ENCODE measurements around the gene RNF220.

RNF220 gene

DNA sequence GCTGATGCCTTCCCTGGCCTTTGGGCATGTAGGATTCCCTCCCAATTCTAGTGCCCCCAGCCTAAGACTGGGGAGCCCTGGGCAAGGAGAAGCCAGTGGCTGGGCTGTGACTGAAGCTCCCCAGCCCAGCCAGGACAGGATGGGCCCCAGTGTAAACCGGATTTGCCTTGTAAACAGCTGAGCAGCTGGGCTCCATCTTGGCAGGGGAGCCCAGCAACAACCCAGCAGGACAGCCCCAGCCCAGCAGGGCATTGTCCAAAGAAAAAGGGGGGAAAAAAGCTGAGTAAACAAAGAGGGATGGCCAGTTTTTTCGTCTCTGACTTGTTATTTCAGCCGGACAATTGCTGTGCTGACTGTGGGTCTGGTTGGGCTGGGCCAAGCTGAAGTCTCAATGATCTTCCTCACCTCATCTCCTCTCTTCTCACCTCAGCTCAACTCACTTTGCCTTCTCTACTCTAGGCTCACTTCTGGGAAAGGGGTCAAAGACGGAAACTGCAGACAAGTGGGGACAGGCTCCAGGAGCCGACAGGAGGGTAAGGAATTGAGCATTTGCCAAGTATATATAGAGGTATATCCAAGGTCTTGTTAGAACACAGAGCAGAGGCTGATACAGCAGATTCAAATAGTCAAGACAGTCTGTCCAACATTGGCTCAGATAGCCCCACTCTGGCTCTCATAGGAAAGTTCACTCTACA is 171.5 kb downstream of the RNF220 start:
- in situ Hi-C loops (cut with MboI; ENCODE audit: low sequenced_read_pairs) = no loop called here

DNA sequence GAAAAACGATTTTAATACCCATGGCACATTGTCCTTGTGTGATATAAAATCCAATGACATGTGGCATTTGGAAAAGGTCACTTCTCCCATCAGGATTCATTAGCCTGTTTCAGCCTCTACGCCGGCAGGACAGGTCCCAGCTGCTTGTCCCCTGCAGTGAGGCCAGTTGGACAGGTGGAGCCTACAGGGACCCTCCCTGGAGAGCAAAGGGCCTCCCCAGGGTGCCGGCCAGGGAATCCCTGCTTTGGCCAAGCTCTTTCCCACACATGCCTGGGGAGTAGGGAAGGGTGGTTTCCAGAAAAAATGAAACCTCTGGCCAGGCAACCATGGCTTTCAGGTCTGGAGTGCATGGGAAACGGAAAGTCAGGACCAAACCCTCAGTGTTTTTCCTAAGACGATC is 176.2 kb downstream of the RNF220 start:
- in situ Hi-C loops (cut with MboI; ENCODE audit: low sequenced_read_pairs) = no loop called here

DNA sequence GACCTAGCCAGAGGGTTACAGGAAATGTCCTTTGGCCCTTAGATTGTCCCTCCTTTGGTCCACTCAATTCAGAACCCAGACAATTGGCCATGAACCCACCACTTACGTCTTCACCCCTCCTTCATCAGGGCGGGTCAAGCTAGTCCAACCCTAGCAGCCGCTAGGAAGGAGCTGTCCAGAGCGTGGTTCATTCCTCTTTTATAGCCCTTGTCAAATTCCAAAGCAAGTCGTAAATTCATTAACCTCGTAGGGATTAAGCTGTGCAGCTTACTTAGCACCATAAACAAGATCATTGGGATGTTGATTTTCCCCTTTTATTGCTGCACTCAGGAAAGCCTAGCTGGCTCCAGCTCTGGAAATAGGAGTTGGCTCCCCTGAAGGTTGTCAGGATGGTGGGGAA is 179.1 kb downstream of the RNF220 start:
- in situ Hi-C loops (cut with MboI; ENCODE audit: low sequenced_read_pairs) = no loop called here

DNA sequence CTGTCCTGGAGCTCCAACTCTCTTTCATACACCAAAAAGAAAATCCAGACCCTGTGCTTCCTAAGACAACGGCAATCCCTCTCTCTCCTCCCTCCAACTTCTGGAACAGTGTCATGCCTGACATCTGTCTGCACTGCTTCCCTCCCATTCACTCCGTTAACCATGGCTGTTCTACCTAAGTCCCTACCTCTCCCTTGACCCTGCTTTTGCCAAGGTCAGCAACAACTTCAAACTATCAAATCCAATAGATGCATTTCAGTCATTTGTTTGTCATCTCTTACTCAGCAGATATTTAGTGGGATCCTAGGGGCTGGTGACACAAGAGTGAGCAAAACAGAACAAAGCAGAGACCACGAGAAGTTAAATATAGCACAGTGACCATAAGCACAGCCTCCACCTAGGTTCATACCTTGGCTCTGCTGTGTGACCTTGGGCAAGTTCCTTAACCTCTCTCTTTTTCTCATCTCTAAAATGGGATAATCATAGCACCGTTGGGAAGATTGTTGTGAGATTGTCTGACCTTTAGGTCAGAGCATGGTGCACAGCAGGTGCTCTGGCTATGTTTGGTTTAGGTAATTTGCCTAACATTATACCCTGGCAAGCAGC is 180.4 kb downstream of the RNF220 start:
- in situ Hi-C loops (cut with MboI; ENCODE audit: low sequenced_read_pairs) = no loop called here

DNA sequence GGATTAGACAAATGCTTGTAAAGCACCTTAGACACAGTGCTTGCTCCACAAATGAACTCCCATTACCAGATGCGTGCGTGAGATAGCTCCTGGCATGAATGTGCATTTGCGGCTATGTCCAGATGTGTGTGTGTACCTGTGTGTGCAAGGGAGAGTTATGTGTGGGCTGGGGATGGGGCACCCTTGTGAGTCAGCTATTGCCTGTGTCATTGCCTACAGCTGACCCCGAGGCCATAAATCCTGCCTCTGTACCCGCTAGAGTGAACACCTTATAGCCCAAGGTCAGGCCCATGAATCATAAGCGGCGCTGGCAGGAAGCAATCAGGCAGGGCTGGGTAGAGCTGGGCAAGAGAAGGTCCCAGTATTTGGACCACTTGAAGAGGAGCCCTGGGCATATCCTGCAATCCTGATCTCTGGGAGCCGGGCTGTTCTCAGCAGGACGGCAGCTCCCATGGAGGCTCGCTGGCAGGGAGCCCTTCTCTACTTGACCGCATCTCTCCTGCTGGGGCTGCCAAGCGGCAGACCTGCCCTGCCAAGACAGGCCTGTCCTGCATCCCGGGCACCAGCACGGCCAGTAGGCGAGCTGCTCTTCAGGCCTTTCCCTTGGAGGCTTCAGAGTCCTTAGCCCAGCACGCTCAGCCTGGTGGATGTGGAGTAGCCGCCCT is 182.9 kb downstream of the RNF220 start:
- in situ Hi-C loops (cut with MboI; ENCODE audit: low sequenced_read_pairs) = no loop called here

DNA sequence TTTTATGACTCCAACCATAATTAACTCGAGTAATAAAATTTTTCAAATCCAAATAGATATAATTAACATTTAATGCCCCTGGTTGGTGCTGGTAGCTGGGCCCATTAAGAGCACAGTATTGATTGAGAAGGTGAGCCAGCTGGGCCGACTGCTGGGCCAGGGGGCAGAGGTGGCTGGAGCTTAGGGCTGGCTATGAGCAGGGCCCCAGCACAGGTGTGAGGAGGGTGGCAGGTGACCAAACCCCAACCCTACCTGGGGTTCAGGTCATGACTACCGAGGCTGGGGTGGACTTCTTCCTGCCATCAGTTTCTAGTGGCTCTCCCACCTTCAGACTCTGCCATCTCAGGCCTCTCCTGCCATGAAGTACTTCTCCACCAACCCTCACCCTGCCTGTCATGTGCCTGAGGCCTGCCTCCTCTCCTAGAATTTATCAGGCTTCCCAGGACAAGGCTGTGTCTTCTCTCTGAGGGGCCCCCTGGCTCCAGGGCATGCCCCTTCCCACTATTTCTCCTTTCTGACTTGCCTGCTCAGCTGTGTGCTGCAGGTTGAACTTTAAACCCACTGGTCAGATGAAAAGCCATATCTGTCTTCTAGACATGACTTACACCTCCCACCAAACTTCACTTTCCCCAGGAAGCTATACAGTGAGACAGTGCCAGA is 183.6 kb downstream of the RNF220 start:
- in situ Hi-C loops (cut with MboI; ENCODE audit: low sequenced_read_pairs) = no loop called here

DNA sequence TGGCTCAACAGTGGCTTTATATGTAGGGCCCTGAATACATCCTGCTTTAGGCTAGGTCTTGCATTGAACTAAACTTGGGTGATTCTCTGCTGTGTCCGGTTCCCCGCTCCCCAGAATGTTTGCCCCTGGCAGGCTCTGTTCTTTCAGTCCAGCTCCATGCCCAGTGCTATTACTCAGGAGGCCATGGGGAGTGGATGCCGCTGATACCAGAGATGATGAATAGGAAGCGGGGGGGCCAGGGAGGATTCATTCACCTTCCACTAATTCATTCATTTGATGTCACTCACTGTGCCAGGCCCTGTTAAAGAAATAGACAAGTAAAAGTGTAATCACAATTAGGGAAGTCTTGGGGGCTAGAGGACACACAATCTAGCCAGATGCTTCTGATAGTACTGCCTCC is 185.4 kb downstream of the RNF220 start:
- in situ Hi-C loops (cut with MboI; ENCODE audit: low sequenced_read_pairs) = no loop called here

DNA sequence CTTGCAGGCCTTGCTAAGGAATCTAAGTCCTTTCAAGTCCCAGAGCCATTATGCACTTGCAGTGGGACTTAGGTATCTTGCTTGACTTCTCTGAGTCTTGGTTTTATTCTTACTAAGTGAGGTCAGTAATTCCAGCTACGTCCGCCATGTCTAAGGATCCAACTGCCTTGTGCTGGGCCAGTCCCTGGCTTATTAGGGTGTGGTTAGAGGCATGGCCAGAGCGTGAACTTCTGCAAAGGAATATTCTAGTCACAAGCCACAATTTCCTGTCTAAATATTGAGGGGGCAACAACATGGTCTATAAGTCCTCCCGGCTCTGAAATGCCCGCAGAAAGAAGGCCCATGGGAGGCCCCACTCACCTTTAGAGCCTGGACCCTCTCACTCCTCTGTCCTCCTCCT is 186.3 kb downstream of the RNF220 start:
- in situ Hi-C loops (cut with MboI; ENCODE audit: low sequenced_read_pairs) = no loop called here

DNA sequence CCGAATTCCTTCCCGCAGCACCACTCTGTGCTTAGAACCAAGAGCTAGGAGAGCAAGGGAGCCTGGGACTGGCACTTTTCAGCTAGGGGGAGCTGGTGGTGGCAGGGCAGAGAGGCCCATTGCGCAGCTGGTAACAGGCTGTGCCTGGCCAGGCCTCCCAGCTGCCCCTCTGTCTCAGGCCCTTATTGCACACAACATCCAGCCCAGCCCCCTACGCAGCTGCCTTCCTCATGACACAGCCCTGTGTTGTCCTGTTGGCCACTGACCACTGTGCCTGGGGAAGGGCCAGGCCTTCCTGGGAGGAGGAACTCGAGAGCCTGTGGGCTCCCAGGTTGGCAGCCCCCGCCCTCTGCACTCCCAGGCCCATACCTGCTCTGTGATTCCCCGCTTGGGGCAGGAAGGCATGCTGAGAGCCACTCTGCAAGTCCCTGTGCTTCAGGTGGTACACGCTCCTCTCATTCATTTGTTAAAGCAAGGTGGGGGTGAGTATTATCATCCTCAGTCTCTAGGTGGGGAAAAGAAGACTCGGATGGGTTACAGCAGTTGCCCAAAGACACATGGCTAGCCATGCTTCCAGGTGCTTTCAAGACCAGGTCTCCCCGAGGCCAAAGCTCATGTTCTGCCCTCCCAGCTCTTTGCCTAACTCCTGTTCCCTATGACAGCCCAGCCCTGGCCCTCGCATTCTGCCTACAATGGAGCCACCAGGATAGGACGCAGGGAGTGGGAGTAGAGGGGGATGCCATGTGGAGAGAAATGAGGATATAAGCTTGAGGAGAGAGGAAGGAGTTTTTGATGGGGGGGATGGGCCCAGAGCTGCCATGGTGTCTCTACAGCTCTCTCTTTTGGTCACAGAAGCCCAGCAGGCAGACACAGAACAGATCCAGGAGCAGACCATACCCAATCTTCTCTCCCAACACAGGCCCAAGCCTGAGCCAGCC is 187.4 kb downstream of the RNF220 start:
- in situ Hi-C loops (cut with MboI; ENCODE audit: low sequenced_read_pairs) = no loop called here

DNA sequence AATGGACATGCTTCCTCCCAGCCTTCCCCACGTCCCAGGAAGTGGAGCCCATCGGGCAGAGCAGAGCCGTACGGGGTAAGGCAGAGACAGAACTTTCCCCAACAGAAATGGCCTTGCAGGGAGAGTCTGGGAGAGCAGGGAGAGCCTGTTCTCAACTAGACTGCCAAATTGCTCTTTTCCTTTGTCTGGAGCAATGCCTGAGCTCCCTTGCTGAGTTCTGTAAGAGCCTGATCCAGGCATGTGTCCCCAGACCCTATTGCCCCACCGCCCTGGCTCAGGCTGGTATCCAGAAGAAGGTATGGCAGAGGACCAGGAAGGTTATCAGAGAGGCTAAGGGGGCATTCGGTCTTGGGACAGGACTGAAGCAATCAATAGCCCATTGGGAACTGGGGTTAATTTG is 189.3 kb downstream of the RNF220 start:
- in situ Hi-C loops (cut with MboI; ENCODE audit: low sequenced_read_pairs) = no loop called here

DNA sequence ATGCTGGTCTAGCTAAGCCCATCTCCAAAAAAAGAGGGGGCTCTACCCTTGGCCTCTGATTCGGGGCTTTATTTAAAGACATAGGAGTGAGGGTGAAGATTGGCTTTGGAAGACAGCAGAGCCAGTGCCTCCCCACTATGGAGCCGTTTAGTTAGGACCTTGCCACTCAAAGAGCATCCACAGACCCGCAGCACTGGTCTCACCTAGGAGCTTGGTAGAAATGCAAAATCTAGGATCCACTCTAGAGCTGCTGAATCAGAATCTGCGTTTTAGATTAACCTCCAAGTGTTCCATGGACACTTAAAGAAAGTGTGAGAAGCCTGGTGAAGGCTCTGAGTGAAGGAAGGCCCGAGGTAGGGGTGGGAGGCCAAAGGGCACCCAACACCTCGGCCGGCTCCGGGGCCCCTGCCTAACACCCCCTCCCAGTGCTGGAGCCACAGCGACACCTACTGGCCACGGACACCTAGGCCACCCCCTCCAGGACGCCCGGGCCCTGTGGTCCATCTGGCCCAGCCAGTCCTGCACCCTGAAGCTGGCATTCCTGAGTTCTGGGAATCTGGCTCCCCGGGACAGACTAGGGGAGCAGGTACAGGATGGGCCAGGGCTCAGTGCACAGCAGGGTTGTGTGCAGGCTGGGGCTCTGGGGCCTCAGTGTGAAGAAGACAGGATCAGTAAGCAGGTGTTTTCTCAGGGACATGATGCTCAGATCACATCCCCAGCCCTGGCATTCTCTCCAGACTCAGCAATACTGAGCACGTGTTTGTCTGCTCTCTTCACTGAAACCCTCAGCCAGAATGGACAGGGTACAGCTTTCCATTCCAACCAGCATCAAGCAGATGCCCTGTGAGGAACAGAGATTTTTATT is 190.0 kb downstream of the RNF220 start:
- in situ Hi-C loops (cut with MboI; ENCODE audit: low sequenced_read_pairs) = no loop called here

DNA sequence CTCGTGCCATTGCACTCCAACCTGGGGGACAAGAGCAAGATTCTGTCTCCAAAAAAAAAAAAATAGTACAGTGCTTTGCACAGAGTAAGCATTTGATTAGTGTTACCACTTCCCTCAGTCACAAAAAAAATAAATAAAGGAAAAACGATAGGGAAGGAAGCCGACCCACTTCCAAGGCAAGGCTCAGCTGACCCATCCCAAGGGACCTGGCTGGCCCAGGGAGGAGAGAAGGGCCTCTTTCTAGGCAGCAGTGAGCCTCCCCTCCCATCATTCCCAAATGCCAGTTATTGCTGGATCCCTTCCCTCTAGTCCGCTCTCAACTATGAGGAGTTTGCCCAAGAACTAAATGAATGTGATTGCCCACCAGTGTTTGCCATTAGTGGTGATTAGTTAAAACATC is 191.5 kb downstream of the RNF220 start:
- in situ Hi-C loops (cut with MboI; ENCODE audit: low sequenced_read_pairs) = no loop called here

DNA sequence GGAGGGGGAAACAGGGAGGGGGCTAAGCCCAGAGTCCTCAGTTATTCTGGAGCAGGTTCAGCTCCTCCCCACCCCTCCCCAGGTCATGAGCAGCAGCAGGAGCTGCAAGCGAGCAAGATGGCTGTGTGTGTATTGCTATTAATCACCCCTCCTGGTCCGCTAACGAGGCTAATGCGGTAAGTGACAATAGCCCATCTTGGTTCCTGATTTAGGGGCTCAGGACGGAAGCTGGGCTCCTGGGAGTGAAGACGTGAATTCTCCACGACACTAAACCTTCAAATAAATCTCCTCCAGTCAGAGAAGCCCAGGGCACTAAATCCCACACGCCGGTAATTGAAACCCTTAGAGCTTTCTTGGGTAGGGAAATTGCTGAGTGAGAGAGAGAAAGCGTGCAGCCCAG is 193.1 kb downstream of the RNF220 start:
- in situ Hi-C loops (cut with MboI; ENCODE audit: low sequenced_read_pairs) = no loop called here

DNA sequence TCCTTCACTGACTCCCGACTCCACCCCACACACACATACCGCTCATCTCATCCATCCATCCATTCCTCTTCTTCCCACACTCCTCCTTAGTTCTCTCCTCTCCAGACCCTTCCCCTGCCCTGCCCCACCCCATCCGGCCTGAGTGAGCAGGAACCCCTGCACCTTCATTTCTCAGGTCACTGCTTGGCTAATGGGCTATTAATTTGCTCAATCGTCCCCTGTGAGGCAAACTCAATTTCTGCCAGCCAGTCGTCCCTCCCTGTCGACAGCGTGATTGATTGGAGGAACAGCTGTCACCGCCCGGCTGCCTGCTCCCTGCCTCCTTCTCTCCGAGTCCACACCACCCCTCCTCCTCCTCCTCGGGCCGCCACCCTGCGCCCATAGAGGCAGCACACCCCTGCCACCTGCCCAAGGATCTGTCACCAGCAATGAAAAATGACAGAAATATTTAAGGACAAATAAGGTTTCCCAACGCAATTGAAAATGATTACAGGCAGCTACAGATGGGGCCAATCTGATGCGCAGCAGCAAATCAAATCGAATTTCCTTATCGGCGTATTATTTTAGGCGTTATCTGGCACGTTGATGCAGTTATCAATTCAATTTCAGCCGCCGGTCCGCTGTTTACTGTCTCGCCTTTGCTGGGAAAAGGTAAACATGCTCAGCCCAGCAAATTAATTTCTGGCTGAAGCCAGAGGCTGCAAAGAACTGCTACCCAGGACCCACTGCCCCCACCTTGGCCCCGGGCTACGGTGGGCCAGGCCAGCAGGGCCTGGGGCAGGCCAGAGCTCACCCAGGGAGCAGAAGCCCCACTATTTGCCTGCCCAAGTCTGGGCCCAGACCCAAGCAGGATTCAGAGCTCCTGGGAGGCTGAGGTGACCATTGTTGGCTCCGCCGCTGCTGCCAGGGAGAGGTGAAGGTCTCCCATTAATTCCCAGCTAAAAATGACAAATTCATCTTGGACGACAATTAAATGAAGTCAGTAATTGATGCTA is 197.9 kb downstream of the RNF220 start:
- in situ Hi-C loops (cut with MboI; ENCODE audit: low sequenced_read_pairs) = no loop called here

DNA sequence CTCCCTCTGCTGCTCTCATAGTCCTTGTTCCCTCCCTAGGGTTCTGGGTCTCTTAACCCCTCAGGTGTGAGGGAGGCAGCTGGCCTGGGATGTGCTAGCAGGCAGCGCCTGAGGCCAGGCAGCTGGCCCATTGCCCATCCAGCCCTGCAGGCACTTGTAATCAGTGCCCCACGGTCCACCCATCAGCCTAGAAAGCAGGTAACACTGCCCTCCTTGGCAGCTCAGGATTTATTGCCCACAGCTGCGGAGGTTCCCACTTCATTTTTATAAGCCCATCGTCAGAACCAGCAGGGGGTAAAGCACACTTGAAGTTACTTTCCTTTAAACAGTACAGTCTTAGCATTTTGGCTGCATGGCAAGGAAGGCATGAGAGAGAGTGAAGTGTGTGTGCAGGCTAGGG is 198.7 kb downstream of the RNF220 start:
- in situ Hi-C loops (cut with MboI; ENCODE audit: low sequenced_read_pairs) = no loop called here

DNA sequence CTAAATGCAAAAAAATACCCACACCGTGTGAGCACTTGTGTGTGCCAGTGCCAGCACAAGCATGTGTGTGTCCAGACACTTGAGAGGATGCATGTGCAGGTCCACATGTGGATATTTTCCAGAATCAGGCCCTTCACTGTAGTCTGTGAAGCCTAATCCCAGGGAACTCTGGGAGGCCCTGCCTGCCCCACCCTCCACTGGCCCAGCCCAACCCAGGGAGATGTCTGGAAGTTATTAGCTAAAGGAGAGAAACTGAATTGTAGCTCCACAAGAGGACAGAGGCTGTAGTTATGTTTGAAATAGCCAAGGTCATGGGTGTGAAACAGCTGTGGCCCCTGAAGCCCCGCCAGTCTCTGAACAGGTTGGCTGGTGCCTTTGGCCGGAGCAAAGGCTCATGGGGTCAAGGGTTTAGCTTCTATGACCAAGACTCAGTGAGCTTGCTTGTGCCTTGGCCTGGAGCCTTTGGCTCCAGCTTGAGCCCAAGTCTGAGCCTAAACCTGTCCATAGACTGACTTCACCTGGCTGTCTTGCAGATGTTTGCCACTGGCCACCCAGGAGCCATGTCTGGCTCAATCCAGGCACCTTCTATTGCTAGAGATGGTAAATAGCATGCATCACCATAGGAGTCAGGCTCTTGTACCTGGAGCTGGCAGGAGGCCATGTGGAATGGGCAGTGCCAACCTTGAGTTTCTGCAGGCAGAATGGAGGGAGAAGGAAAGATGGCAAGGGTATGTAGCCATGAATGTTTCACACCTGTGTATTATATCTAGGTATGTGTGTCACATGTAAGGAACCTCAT is 199.3 kb downstream of the RNF220 start:
- in situ Hi-C loops (cut with MboI; ENCODE audit: low sequenced_read_pairs) = no loop called here

DNA sequence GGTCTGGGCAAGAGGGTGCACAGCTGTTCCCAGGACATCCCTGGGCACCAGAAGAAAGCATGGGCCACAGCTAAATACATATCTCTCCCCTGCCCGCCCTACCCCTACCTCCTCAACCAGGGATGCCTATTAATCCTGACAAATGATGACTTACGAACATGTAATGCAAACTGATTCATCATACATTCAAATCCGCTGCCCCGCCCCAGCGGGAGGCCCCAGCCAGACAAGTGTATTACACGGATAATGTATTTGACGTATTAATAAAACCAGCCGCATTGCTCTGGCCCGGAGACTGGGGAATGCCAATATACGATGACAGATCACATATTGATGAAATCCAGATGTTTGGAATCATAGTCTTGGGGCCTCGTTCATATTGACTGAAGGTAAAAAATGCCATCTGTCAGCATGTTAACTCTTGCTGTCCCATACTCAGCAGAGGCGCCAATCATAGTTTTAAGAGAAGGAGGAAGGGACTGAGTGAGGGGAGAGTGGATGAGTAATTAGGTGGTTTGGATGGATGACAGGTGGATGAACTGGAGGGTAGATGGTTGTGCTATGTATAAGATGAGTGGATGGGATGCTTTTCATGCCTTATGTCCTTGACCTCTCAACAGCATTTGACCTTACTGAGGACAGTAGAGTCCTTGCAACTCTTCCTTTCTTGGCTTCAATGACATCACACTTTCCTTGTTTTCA is 201.0 kb downstream of the RNF220 start:
- in situ Hi-C loops (cut with MboI; ENCODE audit: low sequenced_read_pairs) = no loop called here

Data from hTERT RPE-1 (cell line).